Cerebellar cortex (tissue), 1 donor: ENCODE measurements around the gene UQCRC2.
A peak's percentile ranks its signal among the peaks of the same experiment; 100 is the strongest.
"Not testable (repeated sequence)": the region's sequence is repeated elsewhere in the genome, so short reads cannot be mapped to it uniquely, and the experiment has no call there.

Experiments used
- DNase-seq: peaks from one replicate; pipeline ENCODE4 v3.0.0-alpha.2; 2015; ENCODE audit warnings: low spot score

UQCRC2 gene

DNA sequence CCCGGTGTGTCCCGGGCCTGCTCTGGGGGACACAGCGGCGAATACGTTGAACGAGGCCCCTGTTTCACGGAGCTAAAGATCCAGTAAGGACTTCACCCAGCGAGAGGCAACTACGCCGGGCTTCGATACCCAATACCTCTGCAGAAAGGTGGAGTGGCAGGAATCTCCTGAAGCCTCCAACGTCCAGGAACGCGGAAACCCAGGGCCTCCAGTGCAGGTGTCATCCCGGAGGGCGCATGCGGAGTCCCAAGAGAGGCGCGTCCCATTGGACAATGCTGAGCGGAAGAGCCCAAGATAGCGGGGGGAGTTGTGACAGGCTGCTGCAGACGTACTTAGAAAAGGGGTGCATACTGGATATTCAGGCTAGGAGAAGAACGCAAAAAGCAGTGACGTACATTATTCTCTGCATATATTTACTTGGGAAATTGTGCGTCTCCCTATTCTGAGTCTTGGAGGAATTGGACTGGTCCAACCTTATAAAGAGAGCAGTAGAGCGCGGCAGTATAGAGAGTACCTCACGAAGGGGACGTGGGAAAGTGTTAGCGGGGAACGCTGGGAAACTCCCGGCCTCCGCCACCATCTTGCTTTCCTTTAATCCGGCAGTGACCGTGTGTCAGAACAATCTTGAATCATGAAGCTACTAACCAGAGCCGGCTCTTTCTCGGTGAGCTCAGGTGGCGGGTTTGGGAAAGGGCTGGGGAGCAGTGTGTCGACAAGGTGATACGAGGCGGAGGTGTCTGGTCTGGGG lies at the start of gene UQCRC2:
TSS of gene UQCRC2 (plus strand) at position 569 of the 748 bp plus-strand sequence. CDS start at position 632, 63 bp downstream.
- peak; percentile 97 for DNase-seq

GRCh38 chr16:21932650-21933049 lies 20.5 kb upstream of the UQCRC2 start:
- not testable (repeated sequence) for DNase-seq

DNA sequence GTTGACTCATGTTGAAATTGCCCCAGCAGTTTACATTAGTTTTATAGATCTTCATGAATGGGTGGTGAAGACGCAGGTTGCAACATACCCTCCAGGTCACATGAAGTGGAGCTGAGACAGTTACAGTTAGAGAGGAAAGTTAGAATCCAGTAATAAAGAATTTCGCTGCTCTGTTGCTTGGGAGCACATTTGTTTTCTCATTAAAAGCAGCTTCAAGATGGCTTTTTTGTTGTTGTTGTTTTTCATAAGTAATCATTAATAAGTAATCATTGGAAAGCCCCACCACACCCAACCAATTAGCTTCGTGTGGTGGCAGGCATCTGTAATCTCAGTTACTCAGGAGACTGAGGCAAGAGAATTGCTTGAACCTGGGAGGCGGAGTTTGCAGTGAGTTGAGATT lies 19.8 kb upstream of the UQCRC2 start:
- not testable (repeated sequence) for DNase-seq

DNA sequence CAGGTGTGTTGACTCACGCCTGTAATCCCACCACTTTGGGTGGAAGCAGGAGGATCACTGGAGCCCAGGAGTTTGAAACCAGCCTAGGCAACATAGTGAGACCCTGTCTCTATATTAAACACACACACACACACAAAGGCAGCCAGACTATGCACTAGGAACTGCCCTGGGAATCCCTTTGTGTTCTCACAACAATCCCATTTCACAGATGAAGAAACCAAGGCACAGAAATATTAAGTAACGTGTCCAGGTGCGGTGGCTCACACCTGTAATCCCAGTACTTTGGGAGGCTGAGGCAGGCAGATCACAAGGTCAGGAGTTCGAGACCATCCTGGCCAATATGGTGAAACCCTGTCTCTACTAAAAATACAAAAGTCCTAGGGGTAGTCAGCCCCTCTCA lies 19.4 kb upstream of the UQCRC2 start:
- DNase-seq: not testable (repeated sequence)

DNA sequence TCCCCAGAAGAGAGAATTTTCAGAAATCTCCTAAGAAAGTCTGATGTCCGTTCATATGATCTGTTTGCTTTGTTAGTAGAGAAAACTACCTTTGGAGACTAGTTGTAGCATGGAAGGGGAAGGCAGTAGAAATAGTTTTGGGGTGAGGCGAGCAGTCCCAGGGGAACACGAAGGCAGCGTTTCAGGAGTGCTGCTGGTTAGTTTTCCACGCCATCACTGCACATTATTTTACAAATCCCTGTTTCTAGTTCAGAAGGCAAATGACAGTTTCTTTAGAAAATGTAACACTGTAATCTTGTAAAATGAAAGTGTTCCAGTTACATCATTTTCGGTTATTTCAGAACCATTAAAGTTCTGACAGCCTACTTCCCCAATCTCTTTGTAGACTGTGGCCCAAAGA lies 16.9 kb upstream of the UQCRC2 start:
- not testable (repeated sequence) for DNase-seq

- DNase-seq: no peak
Measured at GRCh38 chr16:21937336-21937829, 15.8 kb upstream of the UQCRC2 start.

DNA sequence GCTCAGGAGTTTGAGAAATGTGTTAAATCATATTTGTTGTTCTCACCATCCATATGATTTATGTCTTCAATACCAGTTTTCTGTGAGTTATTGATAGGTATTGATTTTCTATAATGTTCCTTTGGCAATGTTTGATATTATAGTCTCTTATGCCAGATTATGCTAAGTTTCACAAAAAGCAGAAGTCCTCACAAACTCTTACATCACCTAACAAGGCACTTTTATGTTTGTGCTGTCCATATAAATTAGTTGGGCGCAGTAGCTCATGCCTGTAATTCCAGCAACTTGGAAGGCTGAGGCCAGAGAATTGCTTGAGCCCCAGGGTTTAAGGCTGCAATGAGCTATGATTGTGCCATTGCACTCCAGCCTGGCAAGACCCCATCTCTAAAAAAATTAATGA lies 12.6 kb upstream of the UQCRC2 start:
- DNase-seq: no peak

- no peak for DNase-seq
Measured at GRCh38 chr16:21943571-21943970, 9.6 kb upstream of the UQCRC2 start.

DNA sequence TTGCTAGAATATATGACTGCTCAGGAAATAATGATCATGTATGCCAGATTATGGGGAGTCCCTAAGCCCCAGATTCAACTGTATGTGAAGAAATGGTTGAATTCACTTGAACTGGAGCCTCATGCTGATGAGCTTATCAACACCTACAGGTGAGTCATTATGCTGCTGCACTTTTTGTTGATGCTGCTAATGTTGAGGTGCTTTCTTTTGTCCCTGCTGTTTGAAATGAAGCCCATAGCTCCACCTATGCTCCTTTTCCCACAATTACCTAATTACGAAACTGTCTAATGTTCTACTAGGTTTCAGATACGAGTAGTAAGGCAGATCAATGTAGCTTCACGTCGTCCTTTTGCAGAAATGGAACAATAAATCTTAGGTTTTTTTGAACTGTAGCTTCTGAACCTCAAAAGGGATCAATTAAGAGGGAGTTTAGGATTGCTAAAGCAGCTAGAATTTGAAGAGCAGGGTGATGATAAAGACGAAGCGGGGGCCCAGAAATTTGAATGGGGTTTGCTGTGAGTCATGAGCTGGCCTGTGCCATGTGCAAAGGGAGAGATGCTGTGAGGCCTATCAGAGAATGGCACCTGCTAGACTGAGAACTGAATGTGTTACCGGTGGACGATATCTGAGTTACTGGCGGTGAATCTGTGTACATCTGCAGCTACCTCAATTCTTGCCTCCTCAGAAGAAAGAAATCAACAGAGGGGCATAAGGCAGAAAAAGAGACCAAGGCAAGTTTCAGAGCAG lies 6.1 kb upstream of the UQCRC2 start:
- DNase-seq: no peak

- no peak for DNase-seq
Measured at GRCh38 chr16:21949713-21950260, 3.4 kb upstream of the UQCRC2 start.

DNA sequence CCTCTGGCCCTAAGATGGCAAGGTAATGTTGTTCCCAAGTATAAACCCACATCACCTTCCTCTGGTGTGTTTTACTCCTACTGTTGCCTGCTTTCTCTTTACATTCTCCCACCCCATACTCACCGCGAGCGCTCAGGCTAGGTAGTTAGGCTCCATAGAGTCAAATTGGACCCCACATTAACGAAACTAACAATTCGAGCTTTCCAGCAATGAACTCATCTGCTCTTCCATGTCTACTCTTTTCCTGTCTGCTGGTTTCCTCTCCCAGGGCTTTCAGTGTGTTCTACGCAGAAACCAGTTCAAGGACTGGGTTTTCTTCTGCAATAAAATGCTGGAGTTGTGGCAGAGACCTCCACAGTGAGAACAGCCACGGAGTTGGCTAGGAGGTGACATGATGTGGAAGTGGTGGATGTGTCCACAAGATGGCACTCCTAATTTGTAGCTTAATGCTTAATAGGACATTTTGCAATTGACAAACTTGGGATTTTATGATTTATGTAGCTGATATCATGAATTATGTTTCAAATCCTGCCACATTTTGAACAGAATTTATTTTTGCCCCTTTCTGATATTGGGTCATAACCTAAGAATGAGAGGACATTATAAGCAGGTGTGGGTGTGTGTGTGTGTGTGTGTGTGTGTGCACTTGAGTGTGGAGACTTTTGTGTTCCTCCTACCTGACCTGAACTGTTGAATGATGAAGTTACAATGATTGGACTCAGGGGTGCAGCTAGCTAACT lies 2.2 kb upstream of the UQCRC2 start:
- DNase-seq: peak; percentile 34

GRCh38 chr16:21952040-21952792 lies 945 bp upstream of the UQCRC2 start:
- peak; percentile 79 for DNase-seq

GRCh38 chr16:21953541-21953902 lies 361 bp downstream of the UQCRC2 start:
- DNase-seq: no peak

DNA sequence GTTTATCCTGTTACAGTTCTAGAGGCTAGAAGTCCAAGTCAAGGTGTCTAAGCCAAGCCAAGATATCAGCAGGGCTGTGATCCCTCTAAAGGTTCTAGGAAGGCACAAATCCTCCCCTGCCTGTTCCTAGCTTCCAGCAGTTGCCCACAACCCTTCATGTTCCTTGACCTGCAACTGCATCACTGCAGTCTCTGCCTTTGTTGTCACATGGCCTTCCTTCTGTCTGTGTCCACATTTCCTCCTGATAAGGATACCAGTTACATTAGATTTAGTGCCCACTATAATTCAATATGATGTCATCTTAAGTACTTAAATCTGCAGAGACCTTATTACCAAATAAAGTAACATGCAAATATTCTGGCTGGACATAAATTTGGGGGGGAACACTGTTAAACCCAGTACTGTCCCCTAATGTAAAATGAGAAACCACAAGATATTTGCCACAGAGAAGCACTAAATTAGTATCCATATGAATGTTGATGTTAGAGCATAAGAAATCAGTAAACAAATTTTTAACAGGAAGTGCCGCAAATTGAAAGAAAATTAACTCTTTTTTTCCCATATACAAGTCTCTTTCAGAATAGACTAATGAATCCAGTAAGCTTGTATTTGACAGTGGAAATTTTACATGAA lies 4.7 kb downstream of the UQCRC2 start:
- no peak for DNase-seq

- no peak for DNase-seq
Measured at GRCh38 chr16:21959050-21959449, 5.9 kb downstream of the UQCRC2 start.

GRCh38 chr16:21962475-21962874 lies 9.3 kb downstream of the UQCRC2 start:
- DNase-seq: no peak

DNA sequence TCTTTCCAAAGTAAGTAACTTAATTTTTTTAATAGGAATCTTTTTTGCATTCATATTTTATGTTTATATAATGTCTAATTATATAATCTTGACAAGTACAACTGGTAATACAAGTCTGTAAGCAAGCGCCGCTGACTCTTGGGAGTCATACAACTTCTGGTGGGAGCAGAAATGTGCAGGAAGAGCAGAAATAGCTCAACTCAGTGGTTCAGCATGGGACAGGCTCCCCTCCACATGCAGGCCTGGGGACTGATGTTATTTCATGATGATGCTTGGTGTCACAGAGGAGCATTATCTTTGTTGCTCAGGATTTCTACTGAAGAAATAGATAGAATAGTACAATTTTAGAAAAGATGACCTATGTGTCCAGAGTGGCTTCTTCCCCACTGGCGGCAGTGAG lies 10.7 kb downstream of the UQCRC2 start:
- DNase-seq: no peak

GRCh38 chr16:21964353-21964752 lies 11.2 kb downstream of the UQCRC2 start:
- no peak for DNase-seq

- no peak for DNase-seq
Measured at GRCh38 chr16:21971856-21972255, 18.7 kb downstream of the UQCRC2 start.

DNA sequence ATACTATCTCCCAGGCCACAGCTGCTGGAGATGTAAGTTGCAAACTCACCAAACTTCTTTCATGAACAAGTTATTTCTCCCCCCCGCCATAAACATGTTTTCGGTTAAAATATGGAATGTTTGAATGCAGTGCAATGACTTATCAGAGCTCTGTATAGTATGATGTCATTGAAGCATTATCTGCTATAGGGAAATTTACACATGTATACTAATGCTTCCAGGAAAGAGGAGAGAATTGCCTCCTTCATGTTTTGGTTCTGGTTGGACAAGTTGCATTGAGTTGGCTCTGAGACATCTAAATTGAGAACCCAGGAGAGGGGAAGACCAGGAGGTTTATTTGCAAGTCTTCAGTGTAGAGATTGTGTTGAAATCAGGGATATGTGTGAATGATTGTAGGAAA lies 20.8 kb downstream of the UQCRC2 start:
- no peak for DNase-seq

DNA sequence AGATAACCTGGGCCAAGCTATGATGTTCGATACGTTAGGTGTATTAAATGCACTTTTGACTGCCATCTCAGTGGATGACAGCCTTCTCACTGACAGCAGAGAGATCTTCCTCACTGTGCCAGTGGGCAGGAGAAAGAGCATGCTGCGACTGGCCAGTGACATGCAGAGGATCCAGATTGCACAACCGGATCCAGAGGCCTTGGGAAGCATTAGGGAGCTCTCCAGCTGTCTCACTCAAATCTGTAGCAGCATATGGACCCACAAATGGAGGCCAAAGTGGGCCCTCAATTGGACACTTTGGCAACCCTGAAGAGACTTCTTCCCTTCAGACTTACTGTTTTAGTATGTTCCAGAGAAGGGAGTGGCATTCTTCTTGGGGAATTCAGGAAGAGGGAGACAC lies 26.9 kb downstream of the UQCRC2 start:
- no peak for DNase-seq
